ENCODE measurements around the gene GLRX5. TPM values are rescaled to one million over a fixed set of nuclear protein-coding genes. Genes with fewer than 3 reads are reported as not detected.

Gene GLRX5
- total RNA-seq, 1 experiment from 2014 or later, result 72.8 TPM

GRCh38 chr14:95562892-95563685 lies 28.2 kb downstream of the GLRX5 start:
- DNase-seq (ENCODE audit: low spot score) (no peak), ATAC-seq (no peak)
- H3K4me1 Mint-ChIP-seq, result peaks cover 22% of the 10 kb centered on the region
- ChIA-PET CTCF (interaction anchor here (0.7 to 4.2 kb wide), 14 partner anchors 13 to 537 kb away, joined by 3 to 32 read pairs (median 4); partner anchors contain the start of gene C14orf132), POLR2A (interaction anchor here (0.9 kb wide), 1 partner anchor 431 kb away, joined by 4 read pairs; no protein-coding TSS in a partner anchor)
- TF ChIP-seq FOXP4 (CRISPR knock-in tag; IDR thresholded peaks at IDR 0.05) (no peak), RELA (CRISPR knock-in tag; IDR thresholded peaks at IDR 0.05; ENCODE audit: borderline replicate concordance) (no peak), RORB (CRISPR knock-in tag; IDR thresholded peaks at IDR 0.05) (no peak), ZNF416 (CRISPR knock-in tag; IDR thresholded peaks at IDR 0.05) (no peak), NFE2L1 (CRISPR knock-in tag; IDR thresholded peaks at IDR 0.05) (no peak)
- peaks cover 28% of the 10 kb centered on the region for H3K27me3 Mint-ChIP-seq (ENCODE audit: low read depth)
- no peak overlapping the region for H3K27ac Mint-ChIP-seq
- no peaks in the 10 kb centered on the region for H3K36me3 Mint-ChIP-seq
- H3K4me3 Mint-ChIP-seq, result no peak overlapping the region
- peaks cover 3% of the 10 kb centered on the region for H3K9me3 Mint-ChIP-seq

GRCh38 chr14:95564060-95564459 lies 29.2 kb downstream of the GLRX5 start:
- Mint-ChIP-seq H3K4me1 (peaks cover 21% of the 10 kb centered on the region), H3K36me3 (no peaks in the 10 kb centered on the region), H3K27me3 (ENCODE audit: low read depth) (peaks cover 29% of the 10 kb centered on the region), H3K9me3 (no peaks in the 10 kb centered on the region), H3K4me3 (no peak overlapping the region), H3K27ac (no peak overlapping the region)
- CTCF ChIA-PET, result interaction anchor here (1.0 to 4.2 kb wide), 5 partner anchors 102 to 535 kb away, joined by 3 to 32 read pairs (median 5); no protein-coding TSS in a partner anchor
- ATAC-seq (no peak), DNase-seq (ENCODE audit: low spot score) (no peak)
- POLR2A ChIA-PET, result interaction anchor here (0.9 kb wide), 1 partner anchor 430 kb away, joined by 4 read pairs; no protein-coding TSS in a partner anchor
- TF ChIP-seq ELF4 (CRISPR knock-in tag; IDR thresholded peaks at IDR 0.05; ENCODE audit: low read depth), result no peak
- no peak for TF ChIP-seq ERG (CRISPR knock-in tag; IDR thresholded peaks at IDR 0.05)
- TF ChIP-seq FOXJ3 (CRISPR knock-in tag; IDR thresholded peaks at IDR 0.05; ENCODE audit: borderline replicate concordance), result no peak
- TF ChIP-seq NFATC4 (CRISPR knock-in tag; IDR thresholded peaks at IDR 0.05), result no peak
- TF ChIP-seq ZNF263 (CRISPR knock-in tag; IDR thresholded peaks at IDR 0.05; ENCODE audit: low read depth), result no peak
- no peak for TF ChIP-seq E2F1 (CRISPR knock-in tag; IDR thresholded peaks at IDR 0.05)
- TF ChIP-seq ZNF532 (CRISPR knock-in tag; IDR thresholded peaks at IDR 0.05; ENCODE audit: borderline replicate concordance), result no peak
- TF ChIP-seq ATF2 (CRISPR knock-in tag; IDR thresholded peaks at IDR 0.05; ENCODE audit: borderline replicate concordance, low read depth), result no peak
- no peak for TF ChIP-seq FOXK1 (CRISPR knock-in tag; IDR thresholded peaks at IDR 0.05)
- no peak for TF ChIP-seq E2F4 (CRISPR knock-in tag; IDR thresholded peaks at IDR 0.05; ENCODE audit: borderline replicate concordance, low read depth)
- TF ChIP-seq RORB (CRISPR knock-in tag; IDR thresholded peaks at IDR 0.05), result no peak
- no peak for TF ChIP-seq AR (CRISPR knock-in tag; IDR thresholded peaks at IDR 0.05)
- no peak for TF ChIP-seq ZNF416 (CRISPR knock-in tag; IDR thresholded peaks at IDR 0.05)

Data from WTC11 (cell line).